ENCODE results near the gene MTAP.

MTAP gene

DNA sequence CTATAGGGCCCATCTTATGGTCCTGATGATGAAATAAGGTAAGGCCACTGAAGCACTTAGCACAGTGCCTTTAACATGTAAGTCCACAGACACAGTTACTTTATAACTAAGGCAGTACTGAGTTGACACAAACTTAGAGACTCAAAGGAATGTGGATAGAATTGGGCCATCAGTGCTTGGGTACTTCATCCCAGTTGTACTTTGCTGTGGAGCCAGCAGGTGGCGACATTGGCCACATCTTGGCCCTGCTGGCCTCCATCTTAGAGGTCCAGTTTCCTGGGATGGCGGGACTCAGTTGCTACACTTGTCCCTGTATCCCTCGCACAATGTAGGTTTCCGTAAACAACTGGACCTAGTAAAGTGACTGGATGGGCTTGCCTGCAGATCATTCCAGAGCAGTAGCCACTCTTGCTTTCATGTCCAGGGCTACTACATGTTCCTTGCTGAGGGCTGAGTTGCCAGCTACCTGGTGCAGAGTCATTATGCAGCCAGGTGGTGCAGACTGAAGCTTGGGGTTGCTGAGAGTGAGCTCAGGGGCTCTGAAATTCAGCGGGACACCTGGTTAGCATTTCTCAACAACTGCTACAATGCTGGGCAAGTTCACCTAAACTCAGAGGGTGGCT is 10.6 kb downstream of the MTAP start:
- H2BK120ac ChIP-seq (ENCODE audit: low read depth, low read length): no peak overlapping the region
- H2AFZ ChIP-seq (ENCODE audit: low read depth, low read length): no peak overlapping the region
- H3K23ac ChIP-seq (ENCODE audit: low read length in 2 of 2): no peak overlapping the region
- H3K9ac ChIP-seq (ENCODE audit: low read length): peak overlapping the region; percentile 78
- H3K4me3 ChIP-seq (ENCODE audit: insufficient read depth in 1 of 2, low read depth in 1 of 2, low read length in 2 of 2): no peak overlapping the region
- peaks cover 13% of the 10 kb centered on the region for H3K4me1 ChIP-seq (ENCODE audit: control insufficient read depth, insufficient read depth, low read depth, low read length)
- peak overlapping the region; percentile 82 for H4K8ac ChIP-seq (ENCODE audit: low read length)
- peak overlapping the region in 1 of 2 experiments; percentile 59 for H2BK12ac ChIP-seq (ENCODE audit: low read length in 2 of 2)
- H3K14ac ChIP-seq (ENCODE audit: low read length in 2 of 2): no peak overlapping the region
- H3K36me3 ChIP-seq (ENCODE audit: control insufficient read depth in 1 of 2, insufficient read depth in 2 of 2, low read depth in 1 of 2, low read length in 2 of 2): peaks cover 22 to 60% of the 10 kb centered on the region in 2 experiments
- no peak overlapping the region for H2BK15ac ChIP-seq (ENCODE audit: low read depth, poor library complexity, severe bottlenecking)
- no peaks in the 10 kb centered on the region for H3K27me3 ChIP-seq (ENCODE audit: control insufficient read depth in 1 of 2, insufficient read depth in 1 of 2, low read length in 2 of 2)
- DNase-seq: peak; percentile 80
- no peak overlapping the region for H4K91ac ChIP-seq (ENCODE audit: low read length)
- peak overlapping the region in 1 of 2 experiments; percentile 25 for H3K18ac ChIP-seq (ENCODE audit: low read depth in 1 of 2, low read length in 2 of 2)
- no peak overlapping the region for H3K4me2 ChIP-seq (ENCODE audit: low read length, poor library complexity, severe bottlenecking)
- H2AK5ac ChIP-seq (ENCODE audit: low read length, severe bottlenecking): peak overlapping the region; percentile 33
- peak overlapping the region; percentile 41 for H3K27ac ChIP-seq (ENCODE audit: low read length, poor library complexity, severe bottlenecking)
- no peaks in the 10 kb centered on the region for H3K9me3 ChIP-seq (ENCODE audit: control insufficient read depth, low read length)
- no peak overlapping the region for H3K4ac ChIP-seq (ENCODE audit: low read depth in 1 of 2, low read length in 2 of 2)
- 67% methylated on average over 5 of the region's 5 CpGs for WGBS
- H2BK5ac ChIP-seq (ENCODE audit: low read depth, low read length, poor library complexity, severe bottlenecking): no peak overlapping the region
- peaks cover 33% of the 10 kb centered on the region for H3K79me1 ChIP-seq (replicated peaks; ENCODE audit: low read length, poor library complexity, severe bottlenecking)

DNA sequence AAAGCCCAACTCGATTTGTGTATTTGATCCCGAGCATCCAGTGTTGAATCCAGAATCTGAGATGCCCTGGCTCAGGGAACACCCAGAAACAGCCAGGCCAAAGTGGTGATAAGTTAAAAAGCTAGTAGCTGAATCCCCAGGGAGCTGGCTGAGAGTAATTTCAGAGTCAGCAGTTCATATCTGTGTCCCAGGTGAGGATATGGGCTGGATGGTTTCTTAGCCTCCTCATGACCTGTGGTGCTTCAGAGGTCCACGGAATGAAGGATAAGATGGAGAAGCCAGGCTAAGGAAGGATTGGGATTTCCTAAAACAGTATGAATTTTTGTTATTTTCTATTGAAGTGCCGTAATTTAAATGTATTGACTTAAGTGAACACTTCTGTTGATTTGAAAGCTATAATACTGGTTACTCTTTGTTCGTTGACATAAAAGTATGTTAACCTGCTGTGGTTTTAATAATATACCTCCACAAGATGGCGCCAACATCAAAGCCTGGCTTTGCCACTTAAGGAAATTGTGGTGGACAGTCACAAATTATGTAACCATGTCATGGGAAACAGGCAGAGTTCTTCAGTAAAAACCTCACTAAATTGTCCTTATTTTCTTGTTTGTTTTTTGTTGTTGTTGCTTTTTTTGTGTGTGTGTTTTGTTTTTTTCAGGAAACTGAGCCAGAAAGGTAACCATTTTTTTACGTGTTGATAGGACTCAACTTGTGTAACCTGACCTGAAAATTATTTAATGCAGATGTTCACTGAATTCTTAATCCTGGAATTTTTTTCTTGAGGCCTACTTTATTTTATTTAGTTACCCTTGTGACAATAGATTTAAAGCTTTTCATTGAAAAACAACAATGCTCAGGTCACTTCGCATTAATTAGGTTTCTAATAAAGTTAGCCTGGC is 11.4 kb downstream of the MTAP start:
- Histone ChIP-seq H2BK120ac (ENCODE audit: low read depth, low read length) (no peak overlapping the region), H2BK5ac (ENCODE audit: low read depth, low read length, poor library complexity, severe bottlenecking) (no peak overlapping the region), H3K4me3 (ENCODE audit: insufficient read depth in 1 of 2, low read depth in 1 of 2, low read length in 2 of 2) (no peak overlapping the region), H2BK12ac (ENCODE audit: low read length in 2 of 2) (no peak overlapping the region), H3K4me1 (ENCODE audit: control insufficient read depth, insufficient read depth, low read depth, low read length) (peaks cover 13% of the 10 kb centered on the region), H2BK15ac (ENCODE audit: low read depth, poor library complexity, severe bottlenecking) (no peak overlapping the region), H2AFZ (ENCODE audit: low read depth, low read length) (no peak overlapping the region), H3K27ac (ENCODE audit: low read length, poor library complexity, severe bottlenecking) (peak overlapping the region; percentile 2), H4K8ac (ENCODE audit: low read length) (peak overlapping the region; percentile 38), H3K79me1 (replicated peaks; ENCODE audit: low read length, poor library complexity, severe bottlenecking) (peaks cover 33% of the 10 kb centered on the region), H3K9me3 (ENCODE audit: control insufficient read depth, low read length) (no peaks in the 10 kb centered on the region), H3K36me3 (ENCODE audit: control insufficient read depth in 1 of 2, insufficient read depth in 2 of 2, low read depth in 1 of 2, low read length in 2 of 2) (peaks cover 26 to 62% of the 10 kb centered on the region in 2 experiments), H3K9ac (ENCODE audit: low read length) (peak overlapping the region; percentile 64), H3K14ac (ENCODE audit: low read length in 2 of 2) (no peak overlapping the region), H3K27me3 (ENCODE audit: control insufficient read depth in 1 of 2, insufficient read depth in 1 of 2, low read length in 2 of 2) (no peaks in the 10 kb centered on the region), H3K23ac (ENCODE audit: low read length in 2 of 2) (no peak overlapping the region), H4K91ac (ENCODE audit: low read length) (no peak overlapping the region), H3K18ac (ENCODE audit: low read depth in 1 of 2, low read length in 2 of 2) (peak overlapping the region in 1 of 2 experiments; percentile 25), H3K4ac (ENCODE audit: low read depth in 1 of 2, low read length in 2 of 2) (no peak overlapping the region), H3K4me2 (ENCODE audit: low read length, poor library complexity, severe bottlenecking) (no peak overlapping the region), H2AK5ac (ENCODE audit: low read length, severe bottlenecking) (peak overlapping the region; percentile 33)
- peak; percentile 87 for DNase-seq
- WGBS: 87% methylated on average over 7 of the region's 8 CpGs

DNA sequence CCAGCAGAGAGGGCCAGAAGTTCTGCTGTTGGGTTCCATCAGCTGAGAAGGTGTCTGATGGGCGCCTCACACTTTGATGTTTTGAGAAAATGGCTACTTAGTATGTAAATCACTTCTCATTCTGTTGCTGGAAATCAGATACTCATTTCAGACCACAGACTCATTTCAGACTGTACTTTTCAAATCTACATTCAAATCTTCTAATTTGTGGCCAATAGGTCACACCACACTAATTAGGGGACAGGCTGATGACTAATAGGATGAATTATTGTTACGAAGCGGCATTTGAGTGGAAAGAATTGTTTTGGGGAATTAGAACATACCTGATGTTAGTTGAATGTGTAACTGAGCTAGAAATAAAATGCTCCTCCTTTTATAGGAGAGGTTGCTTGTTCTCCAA is 13.2 kb downstream of the MTAP start:
- no peak overlapping the region for H2BK12ac ChIP-seq (ENCODE audit: low read length in 2 of 2)
- H3K14ac ChIP-seq (ENCODE audit: low read length in 2 of 2): no peak overlapping the region
- no peak overlapping the region for H3K4me2 ChIP-seq (ENCODE audit: low read length, poor library complexity, severe bottlenecking)
- H2AK5ac ChIP-seq (ENCODE audit: low read length, severe bottlenecking): no peak overlapping the region
- peaks cover 13% of the 10 kb centered on the region for H3K4me1 ChIP-seq (ENCODE audit: control insufficient read depth, insufficient read depth, low read depth, low read length)
- no peak overlapping the region for H3K4ac ChIP-seq (ENCODE audit: low read depth in 1 of 2, low read length in 2 of 2)
- H3K79me1 ChIP-seq (replicated peaks; ENCODE audit: low read length, poor library complexity, severe bottlenecking): peaks cover 29% of the 10 kb centered on the region
- no peak overlapping the region for H3K4me3 ChIP-seq (ENCODE audit: insufficient read depth in 1 of 2, low read depth in 1 of 2, low read length in 2 of 2)
- WGBS: 98% methylated on average over 2 of the region's 3 CpGs
- no peaks in the 10 kb centered on the region for H3K27me3 ChIP-seq (ENCODE audit: control insufficient read depth in 1 of 2, insufficient read depth in 1 of 2, low read length in 2 of 2)
- no peak overlapping the region for H2BK120ac ChIP-seq (ENCODE audit: low read depth, low read length)
- peak overlapping the region; percentile 64 for H3K9ac ChIP-seq (ENCODE audit: low read length)
- H2BK15ac ChIP-seq (ENCODE audit: low read depth, poor library complexity, severe bottlenecking): no peak overlapping the region
- no peak for DNase-seq
- H4K91ac ChIP-seq (ENCODE audit: low read length): no peak overlapping the region
- no peak overlapping the region for H3K27ac ChIP-seq (ENCODE audit: low read length, poor library complexity, severe bottlenecking)
- H3K23ac ChIP-seq (ENCODE audit: low read length in 2 of 2): no peak overlapping the region
- no peak overlapping the region for H2BK5ac ChIP-seq (ENCODE audit: low read depth, low read length, poor library complexity, severe bottlenecking)
- no peak overlapping the region for H3K18ac ChIP-seq (ENCODE audit: low read depth in 1 of 2, low read length in 2 of 2)
- no peaks in the 10 kb centered on the region for H3K9me3 ChIP-seq (ENCODE audit: control insufficient read depth, low read length)
- H4K8ac ChIP-seq (ENCODE audit: low read length): no peak overlapping the region
- H2AFZ ChIP-seq (ENCODE audit: low read depth, low read length): no peak overlapping the region
- peaks cover 29 to 59% of the 10 kb centered on the region in 2 experiments for H3K36me3 ChIP-seq (ENCODE audit: control insufficient read depth in 1 of 2, insufficient read depth in 2 of 2, low read depth in 1 of 2, low read length in 2 of 2)

DNA sequence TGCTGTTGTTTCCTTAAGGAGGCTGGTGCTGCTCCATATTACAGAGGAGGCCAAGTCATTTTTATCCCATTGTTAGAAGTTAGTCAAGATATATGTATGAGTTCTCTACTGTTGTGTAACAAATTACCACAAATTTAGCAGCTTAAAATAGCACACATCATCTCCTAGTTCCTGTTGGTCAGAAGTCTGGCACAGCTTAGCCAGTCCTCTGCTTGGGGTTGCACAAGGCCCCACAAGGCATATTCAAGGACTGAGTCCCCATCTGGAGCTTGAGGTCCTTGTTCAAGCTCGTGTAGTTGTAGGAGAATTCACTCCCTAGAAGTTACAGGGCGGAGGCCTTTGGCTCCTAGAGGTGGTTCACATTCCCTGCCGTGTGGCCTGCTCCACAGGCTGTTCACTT is 14.7 kb downstream of the MTAP start:
- no peaks in the 10 kb centered on the region for H3K27me3 ChIP-seq (ENCODE audit: control insufficient read depth in 1 of 2, insufficient read depth in 1 of 2, low read length in 2 of 2)
- no peak overlapping the region for H2BK15ac ChIP-seq (ENCODE audit: low read depth, poor library complexity, severe bottlenecking)
- no peaks in the 10 kb centered on the region for H3K9me3 ChIP-seq (ENCODE audit: control insufficient read depth, low read length)
- no peak overlapping the region for H2BK12ac ChIP-seq (ENCODE audit: low read length in 2 of 2)
- H2BK120ac ChIP-seq (ENCODE audit: low read depth, low read length): no peak overlapping the region
- no peak overlapping the region for H4K91ac ChIP-seq (ENCODE audit: low read length)
- 74% methylated on average over 3 of the region's 3 CpGs for WGBS
- no peak overlapping the region for H2BK5ac ChIP-seq (ENCODE audit: low read depth, low read length, poor library complexity, severe bottlenecking)
- peaks cover 22% of the 10 kb centered on the region for H3K79me1 ChIP-seq (replicated peaks; ENCODE audit: low read length, poor library complexity, severe bottlenecking)
- H3K4me1 ChIP-seq (ENCODE audit: control insufficient read depth, insufficient read depth, low read depth, low read length): peaks cover 3% of the 10 kb centered on the region
- no peak overlapping the region for H4K8ac ChIP-seq (ENCODE audit: low read length)
- peak; percentile 68 for DNase-seq
- no peak overlapping the region for H2AK5ac ChIP-seq (ENCODE audit: low read length, severe bottlenecking)
- H3K4ac ChIP-seq (ENCODE audit: low read depth in 1 of 2, low read length in 2 of 2): no peak overlapping the region
- no peak overlapping the region for H3K27ac ChIP-seq (ENCODE audit: low read length, poor library complexity, severe bottlenecking)
- no peak overlapping the region for H3K4me2 ChIP-seq (ENCODE audit: low read length, poor library complexity, severe bottlenecking)
- H3K9ac ChIP-seq (ENCODE audit: low read length): peak overlapping the region; percentile 64
- H3K36me3 ChIP-seq (ENCODE audit: control insufficient read depth in 1 of 2, insufficient read depth in 2 of 2, low read depth in 1 of 2, low read length in 2 of 2): peaks cover 18 to 44% of the 10 kb centered on the region in 2 experiments
- no peak overlapping the region for H3K23ac ChIP-seq (ENCODE audit: low read length in 2 of 2)
- no peak overlapping the region for H3K18ac ChIP-seq (ENCODE audit: low read depth in 1 of 2, low read length in 2 of 2)
- H3K4me3 ChIP-seq (ENCODE audit: insufficient read depth in 1 of 2, low read depth in 1 of 2, low read length in 2 of 2): no peak overlapping the region
- no peak overlapping the region for H3K14ac ChIP-seq (ENCODE audit: low read length in 2 of 2)
- H2AFZ ChIP-seq (ENCODE audit: low read depth, low read length): no peak overlapping the region

Measured in mesenchymal stem cell (in vitro differentiated cells and primary cell).